BJ (cell line): ENCODE measurements around the gene FARP1. TPM values are rescaled to one million over a fixed set of nuclear protein-coding genes. Genes with fewer than 3 reads are reported as not detected.

ENCODE experiments used
- CTCF ChIA-PET: fragments of 350-600 bp; formaldehyde crosslinking; extraction: SDS; loops from one replicate; lab custom pipeline; 2021; ENCODE audit warnings: antibody characterized with exemption, inconsistent platforms; lab: Yijun Ruan, JAX
- POLR2A ChIA-PET: fragments of 300-600 bp; sonication (Branson Sonifier 250); formaldehyde crosslinking; extraction: SDS; loops from one replicate; lab custom pipeline; 2021; ENCODE audit warnings: antibody characterized with exemption; lab: Charles Lee
- DNase-seq: peaks from one replicate; pipeline ENCODE4 v3.0.0-alpha.2; 2011; ENCODE audit warnings: low read depth
- H3K27me3 ChIP-seq: 2 replicates; pipeline ENCODE4 v1.6.0; 2011; ENCODE audit warnings: low read length; ENCODE audit not compliant: control insufficient read depth, insufficient read depth
- H3K36me3 ChIP-seq: 2 replicates; pipeline ENCODE4 v1.5.1; 2011; ENCODE audit warnings: low read length; ENCODE audit not compliant: control insufficient read depth, insufficient read depth
- H3K4me3 ChIP-seq: 2 replicates; pipeline ENCODE4 v1.5.1; 2011; ENCODE audit warnings: low read depth, mild to moderate bottlenecking, control low read depth, low read length
- polyA plus RNA-seq: library from polyadenylated mRNA; depleted of rRNA; stranded (reverse); fragments of >200 nt; gene quantifications from 2 replicates; pipeline ENCODE4 v1.2.3, GENCODE V29; 2011
- TF ChIP-seq, protein P1 (sequence below): IDR thresholded peaks from 2 replicates; pipeline ENCODE4 v1.5.1; 2011; ENCODE audit warnings: low read depth, mild to moderate bottlenecking, control low read depth, inconsistent platforms, low read length, moderate library complexity; ENCODE audit not compliant: insufficient read depth

The FARP1 gene
- polyA plus RNA-seq, 1 experiment = 64.0 TPM

DNA sequence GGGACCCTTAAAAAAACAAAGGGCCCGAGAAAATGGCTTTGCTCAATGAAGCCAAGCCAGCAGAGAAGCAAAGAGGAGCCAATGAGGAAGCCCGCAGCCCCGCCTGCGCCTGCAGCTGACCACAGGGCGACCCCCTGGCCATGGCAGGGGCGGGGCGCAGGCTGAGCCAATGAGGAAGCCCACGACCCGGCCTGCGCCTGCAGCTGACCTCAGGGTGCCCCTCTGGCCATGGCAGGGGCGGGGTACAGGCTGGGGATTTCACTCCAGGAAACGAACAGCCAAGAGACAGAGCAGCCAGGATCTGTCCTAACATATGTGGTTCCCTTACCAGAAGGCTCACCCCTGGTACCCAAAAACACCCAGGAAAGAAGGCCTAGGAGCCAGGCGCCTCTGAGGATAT, 332.6 kb downstream of the FARP1 start:
- POLR2A ChIA-PET = no interaction called here
- DNase-seq = no peak

DNA sequence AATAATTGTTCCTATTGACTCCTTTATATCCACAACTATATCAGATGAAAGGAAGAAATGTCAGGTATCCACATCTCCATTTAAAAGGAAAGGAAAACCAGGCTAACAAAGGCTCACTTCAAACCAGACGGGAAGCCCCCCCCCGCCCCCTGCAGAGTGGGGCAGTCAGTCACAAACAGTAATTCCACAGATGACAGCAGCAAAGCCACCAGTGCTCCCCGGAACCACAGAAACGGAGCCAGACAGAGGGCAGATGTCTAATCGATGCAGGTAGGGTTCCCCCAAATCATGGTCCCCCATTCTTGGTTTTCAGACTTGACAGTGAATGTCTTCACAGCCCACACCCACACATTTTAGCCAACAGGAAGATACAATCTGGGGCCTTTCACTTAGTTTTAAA, 333.2 kb downstream of the FARP1 start:
- no peak for DNase-seq
- TF ChIP-seq, protein P1, sequence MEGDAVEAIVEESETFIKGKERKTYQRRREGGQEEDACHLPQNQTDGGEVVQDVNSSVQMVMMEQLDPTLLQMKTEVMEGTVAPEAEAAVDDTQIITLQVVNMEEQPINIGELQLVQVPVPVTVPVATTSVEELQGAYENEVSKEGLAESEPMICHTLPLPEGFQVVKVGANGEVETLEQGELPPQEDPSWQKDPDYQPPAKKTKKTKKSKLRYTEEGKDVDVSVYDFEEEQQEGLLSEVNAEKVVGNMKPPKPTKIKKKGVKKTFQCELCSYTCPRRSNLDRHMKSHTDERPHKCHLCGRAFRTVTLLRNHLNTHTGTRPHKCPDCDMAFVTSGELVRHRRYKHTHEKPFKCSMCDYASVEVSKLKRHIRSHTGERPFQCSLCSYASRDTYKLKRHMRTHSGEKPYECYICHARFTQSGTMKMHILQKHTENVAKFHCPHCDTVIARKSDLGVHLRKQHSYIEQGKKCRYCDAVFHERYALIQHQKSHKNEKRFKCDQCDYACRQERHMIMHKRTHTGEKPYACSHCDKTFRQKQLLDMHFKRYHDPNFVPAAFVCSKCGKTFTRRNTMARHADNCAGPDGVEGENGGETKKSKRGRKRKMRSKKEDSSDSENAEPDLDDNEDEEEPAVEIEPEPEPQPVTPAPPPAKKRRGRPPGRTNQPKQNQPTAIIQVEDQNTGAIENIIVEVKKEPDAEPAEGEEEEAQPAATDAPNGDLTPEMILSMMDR = no peak
- Histone ChIP-seq H3K27me3 (no peaks in the 10 kb centered on the region), H3K36me3 (peaks cover 17% of the 10 kb centered on the region), H3K4me3 (no peak overlapping the region)
- POLR2A ChIA-PET = no interaction called here
- CTCF ChIA-PET = interaction anchor here (0.6 to 1.7 kb wide), 4 partner anchors 9 to 482 kb away, joined by 4 to 7 read pairs (median 6); no protein-coding TSS in a partner anchor

More for the DNA sequence above, 332.6 kb downstream of the FARP1 start:
- no peaks in the 10 kb centered on the region for H3K27me3 ChIP-seq
- TF ChIP-seq, protein P1 = no peak
- no peak overlapping the region for H3K4me3 ChIP-seq
- CTCF ChIA-PET = interaction anchor here (0.6 to 1.7 kb wide), 3 partner anchors 9 to 482 kb away, joined by 5 to 7 read pairs (median 6); no protein-coding TSS in a partner anchor
- H3K36me3 ChIP-seq = peaks cover 20% of the 10 kb centered on the region

DNA sequence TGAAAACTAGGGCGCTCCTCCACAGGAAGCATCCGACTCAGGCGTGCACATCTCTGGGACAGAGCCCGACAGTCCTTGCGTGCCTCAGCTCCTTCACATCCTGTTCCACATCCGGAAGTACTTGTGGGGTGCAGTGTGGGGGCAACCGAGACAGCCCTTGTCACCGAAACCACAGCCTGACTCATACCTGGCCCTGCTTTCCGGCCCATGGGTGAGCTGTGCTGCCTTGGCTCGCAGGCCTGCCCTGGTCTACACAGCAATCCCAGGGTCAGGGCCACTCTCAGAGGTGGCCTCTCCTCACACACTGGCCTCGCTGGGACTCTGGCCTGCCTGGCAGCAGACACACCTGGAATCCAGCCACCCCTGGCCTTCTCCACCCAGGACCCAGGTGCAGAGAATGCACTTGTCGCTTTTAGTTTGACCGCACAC, 333.7 kb downstream of the FARP1 start:
- DNase-seq = peak; percentile 71
- no peaks in the 10 kb centered on the region for H3K27me3 ChIP-seq
- ChIA-PET POLR2A (no interaction called here), CTCF (interaction anchor here (1.2 to 1.7 kb wide), 3 partner anchors 10 to 177 kb away, joined by 4 to 7 read pairs (median 6); no protein-coding TSS in a partner anchor)
- H3K4me3 ChIP-seq = no peak overlapping the region
- TF ChIP-seq, protein P1 = no peak
- H3K36me3 ChIP-seq = peaks cover 17% of the 10 kb centered on the region

DNA sequence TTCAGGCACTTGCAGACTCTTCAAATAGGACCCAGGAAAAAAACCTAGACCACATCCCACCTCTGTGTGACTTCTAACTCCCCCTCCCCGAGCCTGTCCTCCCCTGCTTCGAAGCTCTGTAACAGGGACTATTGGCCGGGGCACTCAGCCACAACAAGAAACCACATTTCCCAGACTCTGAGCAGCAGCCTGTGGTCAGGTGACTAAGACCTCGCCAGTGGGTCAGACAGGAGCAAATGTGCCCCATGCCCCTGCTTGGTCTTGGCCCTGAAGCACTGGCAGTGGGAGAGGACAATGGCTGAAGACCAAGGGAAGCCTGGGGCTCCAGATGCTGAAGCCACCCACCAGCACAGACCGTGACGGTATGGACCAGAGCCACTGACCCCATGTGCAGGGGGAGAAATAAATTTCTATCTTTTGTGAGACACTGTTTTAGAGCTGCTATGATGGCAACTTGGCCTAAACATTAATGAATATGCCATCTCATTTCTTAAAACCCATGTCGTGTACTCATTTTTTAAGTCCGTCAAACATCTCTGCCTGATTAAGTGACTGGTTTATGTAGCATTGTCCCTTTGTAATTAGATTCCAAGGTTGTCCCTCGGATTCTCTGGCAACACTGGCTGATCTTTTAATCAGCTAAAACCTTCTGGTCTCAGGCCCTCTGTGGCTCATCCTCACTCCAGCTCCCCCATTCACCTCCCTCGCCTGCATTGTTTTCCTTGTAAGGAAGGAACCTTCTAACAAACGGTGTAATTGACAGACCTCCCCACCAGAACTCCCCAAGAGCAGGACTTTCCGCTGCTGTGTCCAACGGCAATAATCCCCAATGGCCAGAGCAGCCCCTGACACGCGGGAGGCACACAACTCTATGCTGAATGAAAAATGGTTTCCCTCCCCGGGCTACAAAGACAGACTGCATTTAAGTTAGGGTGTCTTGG, 335.6 kb downstream of the FARP1 start:
- ChIA-PET POLR2A (interaction anchor here (0.5 kb wide), 1 partner anchor 94 kb away, joined by 3 read pairs; no protein-coding TSS in a partner anchor), CTCF (interaction anchor here (1.0 to 2.1 kb wide), 5 partner anchors 12 to 175 kb away, joined by 3 to 9 read pairs (median 4); no protein-coding TSS in a partner anchor)
- H3K4me3 ChIP-seq = no peak overlapping the region
- peaks cover 9% of the 10 kb centered on the region for H3K36me3 ChIP-seq
- no peaks in the 10 kb centered on the region for H3K27me3 ChIP-seq
- DNase-seq = no peak
- TF ChIP-seq, protein P1 = no peak

DNA sequence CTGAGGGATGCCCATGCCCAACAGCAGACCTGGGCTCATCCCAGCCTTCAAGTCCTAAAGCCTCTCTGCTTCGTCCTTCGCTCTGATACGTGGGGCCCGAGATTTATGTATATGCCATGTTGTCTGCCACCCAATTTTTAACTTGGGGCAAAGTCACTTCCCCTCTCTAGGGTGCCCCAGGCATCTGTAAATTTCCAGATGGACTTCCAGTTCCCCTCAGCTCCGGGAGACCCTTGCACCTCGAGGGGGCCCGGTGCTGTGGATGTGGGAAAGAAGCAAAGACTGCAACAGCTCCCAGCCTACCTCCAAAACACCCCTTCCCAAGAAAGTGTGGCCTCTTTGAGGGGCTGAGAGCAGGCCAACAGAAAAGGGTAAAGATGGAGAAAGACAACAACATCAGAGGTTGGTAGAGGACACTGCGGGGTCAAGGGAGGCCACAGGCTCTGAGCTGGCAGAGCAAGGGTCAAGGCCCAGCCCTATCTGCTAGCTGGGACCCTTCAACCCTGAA, 336.7 kb downstream of the FARP1 start:
- ChIA-PET POLR2A (no interaction called here), CTCF (interaction anchor here (0.6 to 2.1 kb wide), 5 partner anchors 13 to 174 kb away, joined by 3 to 9 read pairs (median 3); no protein-coding TSS in a partner anchor)
- no peak overlapping the region for H3K4me3 ChIP-seq
- H3K27me3 ChIP-seq = no peaks in the 10 kb centered on the region
- H3K36me3 ChIP-seq = peaks cover 6% of the 10 kb centered on the region
- TF ChIP-seq, protein P1 = no peak
- no peak for DNase-seq
